ENCODE data around the gene NAPA. TPM values are rescaled to one million over a fixed set of nuclear protein-coding genes. Genes with fewer than 3 reads are reported as not detected.

The NAPA gene
- 76.7 and 194 TPM in 2 replicates for total RNA-seq

GRCh38 chr19:47514869-47515588 lies at the start of gene NAPA:
NAPA (minus strand) TSS chr19:47515063; CDS start chr19:47514940, 123 bp downstream.

GRCh38 chr19:47483800-47484690 lies 30.8 kb downstream of the NAPA start, which contains the start of gene KPTN:
KPTN (minus strand) TSS chr19:47484219; CDS start chr19:47484160, 59 bp downstream.

GRCh38 chr19:47471733-47472457 lies 43.0 kb downstream of the NAPA start, which contains the start of gene SLC8A2:
SLC8A2 (minus strand) TSS chr19:47471893; CDS start chr19:47466403, 5,490 bp downstream.

Other genes with a start within 250 kb of the NAPA start
- 2.0 and 2.6 TPM in 2 replicates for gene INAFM1, start 240.2 kb downstream of the NAPA start, total RNA-seq
- 0.22 and 0.29 TPM in 2 replicates for gene C5AR1, start 205.2 kb downstream of the NAPA start, total RNA-seq
- gene C5AR2, start 182.9 kb downstream of the NAPA start, total RNA-seq: 0.72 TPM in 1 of 2 replicates, not detected in the other
- gene DHX34, start 165.7 kb downstream of the NAPA start, total RNA-seq: 13.1 and 25.8 TPM in 2 replicates
- 42.5 and 95.0 TPM in 2 replicates for gene MEIS3, start 95.5 kb downstream of the NAPA start, total RNA-seq
- not detected in 2 replicates for gene SLC8A2, start 43.2 kb downstream of the NAPA start, total RNA-seq
- gene KPTN, start 30.8 kb downstream of the NAPA start, total RNA-seq: 2.4 and 2.6 TPM in 2 replicates
- gene ZNF541, start 58.1 kb upstream of the NAPA start, total RNA-seq: not detected in 2 replicates
- gene BICRA, start 94.1 kb upstream of the NAPA start, total RNA-seq: 10.2 and 11.6 TPM in 2 replicates
- gene EHD2, start 198.4 kb upstream of the NAPA start, total RNA-seq: 112 and 162 TPM in 2 replicates
- 65.0 and 111 TPM in 2 replicates for gene NOP53, start 230.5 kb upstream of the NAPA start, total RNA-seq